Measurements from ENCODE around the gene SNRNP200.

DNA sequence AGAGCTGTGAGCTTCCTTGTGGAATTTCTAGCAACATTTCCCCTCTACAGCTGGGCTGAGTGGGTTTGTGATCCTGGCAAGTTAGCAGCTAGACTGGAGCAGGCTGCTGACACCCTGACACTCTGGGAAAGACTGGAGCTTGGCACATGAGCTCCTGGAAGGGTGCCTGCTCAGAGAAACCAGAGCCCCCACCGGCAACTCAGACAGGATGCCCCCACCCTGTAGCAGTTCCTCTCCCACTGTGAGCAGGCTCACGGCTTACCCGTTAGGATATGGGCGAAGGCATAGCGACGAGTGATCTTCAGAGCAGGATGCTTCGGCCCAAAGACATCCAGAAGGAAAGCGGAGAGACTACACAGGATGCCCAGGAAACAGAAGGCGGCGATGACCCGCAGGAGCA, 50.8 kb downstream of the SNRNP200 start:
- TF ChIP-seq, protein P1, sequence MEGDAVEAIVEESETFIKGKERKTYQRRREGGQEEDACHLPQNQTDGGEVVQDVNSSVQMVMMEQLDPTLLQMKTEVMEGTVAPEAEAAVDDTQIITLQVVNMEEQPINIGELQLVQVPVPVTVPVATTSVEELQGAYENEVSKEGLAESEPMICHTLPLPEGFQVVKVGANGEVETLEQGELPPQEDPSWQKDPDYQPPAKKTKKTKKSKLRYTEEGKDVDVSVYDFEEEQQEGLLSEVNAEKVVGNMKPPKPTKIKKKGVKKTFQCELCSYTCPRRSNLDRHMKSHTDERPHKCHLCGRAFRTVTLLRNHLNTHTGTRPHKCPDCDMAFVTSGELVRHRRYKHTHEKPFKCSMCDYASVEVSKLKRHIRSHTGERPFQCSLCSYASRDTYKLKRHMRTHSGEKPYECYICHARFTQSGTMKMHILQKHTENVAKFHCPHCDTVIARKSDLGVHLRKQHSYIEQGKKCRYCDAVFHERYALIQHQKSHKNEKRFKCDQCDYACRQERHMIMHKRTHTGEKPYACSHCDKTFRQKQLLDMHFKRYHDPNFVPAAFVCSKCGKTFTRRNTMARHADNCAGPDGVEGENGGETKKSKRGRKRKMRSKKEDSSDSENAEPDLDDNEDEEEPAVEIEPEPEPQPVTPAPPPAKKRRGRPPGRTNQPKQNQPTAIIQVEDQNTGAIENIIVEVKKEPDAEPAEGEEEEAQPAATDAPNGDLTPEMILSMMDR (IDR thresholded peaks at IDR 0.05), result no peak
- no peak for TF ChIP-seq POLR2A (IDR thresholded peaks at IDR 0.05)
- TF ChIP-seq EP300 (IDR thresholded peaks at IDR 0.05), result no peak
- no peak for TF ChIP-seq POLR2AphosphoS5 (IDR thresholded peaks at IDR 0.05)
